RPMI8226 (cell line): ENCODE data around the gene MAP4K5.
A peak's percentile ranks its signal among the peaks of the same experiment; 100 is the strongest.
"Not testable (repeated sequence)": the region's sequence is repeated elsewhere in the genome, so short reads cannot be mapped to it uniquely, and the experiment has no call there.

Experiments
- DNase-seq: peaks from one replicate; pipeline ENCODE4 v3.0.0-alpha.2; 2015

MAP4K5 gene

GRCh38 chr14:50532502-50533240 lies at the start of gene MAP4K5:
Gene MAP4K5 (minus strand): TSS chr14:50532569. CDS start chr14:50532049, 520 bp downstream.
- peak; percentile 85 for DNase-seq

GRCh38 chr14:50578433-50578832 lies 46.1 kb upstream of the MAP4K5 start:
- DNase-seq, result no peak

GRCh38 chr14:50577982-50578381 lies 45.6 kb upstream of the MAP4K5 start:
- DNase-seq, result no peak

GRCh38 chr14:50575769-50576168 lies 43.4 kb upstream of the MAP4K5 start:
- no peak for DNase-seq

GRCh38 chr14:50573862-50574261 lies 41.5 kb upstream of the MAP4K5 start:
- DNase-seq, result no peak

- DNase-seq, result no peak
Measured at GRCh38 chr14:50569714-50570274, 37.4 kb upstream of the MAP4K5 start.

- no peak for DNase-seq
Measured at GRCh38 chr14:50562841-50563240, 30.5 kb upstream of the MAP4K5 start.

GRCh38 chr14:50560931-50561285 lies 28.5 kb upstream of the MAP4K5 start:
- no peak for DNase-seq

GRCh38 chr14:50559990-50560930 lies 27.9 kb upstream of the MAP4K5 start, which contains the start of gene ATL1:
Gene ATL1 (plus strand): TSS chr14:50560145. CDS start chr14:50560266, 121 bp downstream.
- no peak for DNase-seq

- not testable (repeated sequence) for DNase-seq
Measured at GRCh38 chr14:50552796-50553195, 20.4 kb upstream of the MAP4K5 start.

- no peak for DNase-seq
Measured at GRCh38 chr14:50551877-50552276, 19.5 kb upstream of the MAP4K5 start.

GRCh38 chr14:50550294-50550693 lies 17.9 kb upstream of the MAP4K5 start:
- no peak for DNase-seq

GRCh38 chr14:50545618-50546017 lies 13.2 kb upstream of the MAP4K5 start:
- DNase-seq, result no peak

GRCh38 chr14:50544911-50545310 lies 12.5 kb upstream of the MAP4K5 start:
- DNase-seq, result no peak

GRCh38 chr14:50542941-50543418 lies 10.6 kb upstream of the MAP4K5 start:
- peak; percentile 43 for DNase-seq

- no peak for DNase-seq
Measured at GRCh38 chr14:50541159-50541567, 8.8 kb upstream of the MAP4K5 start.

GRCh38 chr14:50539051-50539450 lies 6.7 kb upstream of the MAP4K5 start:
- no peak for DNase-seq

- DNase-seq, result not testable (repeated sequence)
Measured at GRCh38 chr14:50538034-50538433, 5.7 kb upstream of the MAP4K5 start.

- no peak for DNase-seq
Measured at GRCh38 chr14:50534997-50535396, 2.6 kb upstream of the MAP4K5 start.

GRCh38 chr14:50534416-50534815 lies 2.0 kb upstream of the MAP4K5 start:
- no peak for DNase-seq

GRCh38 chr14:50533806-50534205 lies 1.4 kb upstream of the MAP4K5 start:
- DNase-seq, result no peak

- DNase-seq, result peak; percentile 55
Measured at GRCh38 chr14:50533241-50533705, 904 bp upstream of the MAP4K5 start.
